ENCODE measurements around the gene KCNMA1.

KCNMA1 gene

GRCh38 chr10:76899490-76899889 is 738.1 kb downstream of the KCNMA1 start:
- no peak for TF ChIP-seq CTCF (IDR thresholded peaks at IDR 0.05; ENCODE audit: insufficient read depth, low read depth, low read length, missing control alignments)
- DNase-seq (ENCODE audit: low read depth), result no peak
- H3K4me3 ChIP-seq (ENCODE audit: low read depth, low read length), result no peak overlapping the region

- H3K4me3 ChIP-seq (ENCODE audit: low read depth, low read length), result no peak overlapping the region
- TF ChIP-seq CTCF (IDR thresholded peaks at IDR 0.05; ENCODE audit: insufficient read depth, low read depth, low read length, missing control alignments), result no peak
- DNase-seq (ENCODE audit: low read depth), result no peak
Observed at GRCh38 chr10:76892766-76893479, 744.7 kb downstream of the KCNMA1 start.

- no peak overlapping the region for H3K4me3 ChIP-seq (ENCODE audit: low read depth, low read length)
- no peak for TF ChIP-seq CTCF (IDR thresholded peaks at IDR 0.05; ENCODE audit: insufficient read depth, low read depth, low read length, missing control alignments)
- no peak for DNase-seq (ENCODE audit: low read depth)
Observed at GRCh38 chr10:76887223-76888010, 750.2 kb downstream of the KCNMA1 start.

- TF ChIP-seq CTCF (IDR thresholded peaks at IDR 0.05; ENCODE audit: insufficient read depth, low read depth, low read length, missing control alignments), result no peak
- DNase-seq (ENCODE audit: low read depth), result no peak
- no peak overlapping the region for H3K4me3 ChIP-seq (ENCODE audit: low read depth, low read length)
Observed at GRCh38 chr10:76885816-76886215, 751.8 kb downstream of the KCNMA1 start.

GRCh38 chr10:76884673-76885275 is 752.8 kb downstream of the KCNMA1 start:
- no peak overlapping the region for H3K4me3 ChIP-seq (ENCODE audit: low read depth, low read length)
- no peak for TF ChIP-seq CTCF (IDR thresholded peaks at IDR 0.05; ENCODE audit: insufficient read depth, low read depth, low read length, missing control alignments)
- no peak for DNase-seq (ENCODE audit: low read depth)

GRCh38 chr10:76883596-76883995 is 754.0 kb downstream of the KCNMA1 start:
- no peak for TF ChIP-seq CTCF (IDR thresholded peaks at IDR 0.05; ENCODE audit: insufficient read depth, low read depth, low read length, missing control alignments)
- no peak overlapping the region for H3K4me3 ChIP-seq (ENCODE audit: low read depth, low read length)
- DNase-seq (ENCODE audit: low read depth), result no peak

All from GM12865 (cell line).